ES-I3 (cell line): Measurements from ENCODE around the gene TTYH2.
A peak's percentile ranks its signal among the peaks of the same experiment; 100 is the strongest.
"Not testable (repeated sequence)": the region's sequence is repeated elsewhere in the genome, so short reads cannot be mapped to it uniquely, and the experiment has no call there.

Source experiments
- H3K36me3 ChIP-seq: 2 replicates; pipeline ENCODE4 v1.6.1; 2013; ENCODE audit warnings: mild to moderate bottlenecking, low read length, control low read depth, moderate library complexity; ENCODE audit not compliant: insufficient read depth
- H3K4me1 ChIP-seq: 2 replicates; pipeline ENCODE4 v1.6.1; 2013; ENCODE audit warnings: mild to moderate bottlenecking, control low read depth, low read length; ENCODE audit not compliant: insufficient read depth
- H3K9ac ChIP-seq: 2 replicates; pipeline ENCODE4 v1.6.1; 2013; ENCODE audit warnings: low read depth, mild to moderate bottlenecking, low read length, moderate library complexity
- H3K9me3 ChIP-seq: 2 replicates; pipeline ENCODE4 v1.6.1; 2013; ENCODE audit warnings: mild to moderate bottlenecking, low read length, moderate library complexity; ENCODE audit not compliant: control insufficient read depth, insufficient read depth

TTYH2 gene

DNA sequence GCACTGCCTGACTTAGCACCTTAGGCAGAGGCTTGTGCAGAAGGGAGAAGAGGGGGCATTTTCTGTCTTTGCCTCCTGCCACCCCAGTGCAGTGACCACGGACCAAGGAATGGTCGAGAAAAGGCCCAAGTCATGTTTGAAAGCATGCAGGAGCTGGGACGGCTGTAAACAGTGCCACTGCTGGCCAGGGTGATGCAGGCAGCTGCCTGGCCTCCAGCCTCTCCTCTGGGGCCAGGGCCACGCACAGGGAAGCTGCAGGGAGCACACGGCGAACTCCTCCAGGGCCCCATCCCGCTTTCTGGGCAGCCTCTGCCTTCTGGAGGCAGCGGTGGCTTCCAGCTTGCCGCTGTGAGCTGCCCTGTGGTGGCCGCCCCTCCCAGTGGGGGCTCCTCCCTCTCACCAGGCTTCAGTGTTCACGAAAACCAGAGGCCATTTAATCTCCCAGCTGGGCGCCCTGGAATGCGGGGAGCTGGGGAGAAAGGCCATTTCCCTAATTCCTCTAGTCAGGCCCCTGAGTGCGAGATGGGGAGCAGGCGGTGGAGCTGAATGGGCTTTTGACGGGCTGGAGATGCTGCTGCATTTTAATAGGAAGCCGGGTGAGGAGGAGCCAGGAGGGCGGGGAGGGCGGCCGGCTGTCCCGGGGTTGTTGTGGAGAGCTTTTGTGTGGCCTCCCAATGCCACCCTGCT is 31.9 kb downstream of the TTYH2 start:
- no peaks in the 10 kb centered on the region for H3K36me3 ChIP-seq
- 0 out of 2 replicates have a peak overlapping the region, but pooled peaks have one; percentile 23 for H3K9ac ChIP-seq
- H3K4me1 ChIP-seq, result peaks cover 12% of the 10 kb centered on the region; the same call in 1 of the 2 replicates
- no peaks in the 10 kb centered on the region for H3K9me3 ChIP-seq

DNA sequence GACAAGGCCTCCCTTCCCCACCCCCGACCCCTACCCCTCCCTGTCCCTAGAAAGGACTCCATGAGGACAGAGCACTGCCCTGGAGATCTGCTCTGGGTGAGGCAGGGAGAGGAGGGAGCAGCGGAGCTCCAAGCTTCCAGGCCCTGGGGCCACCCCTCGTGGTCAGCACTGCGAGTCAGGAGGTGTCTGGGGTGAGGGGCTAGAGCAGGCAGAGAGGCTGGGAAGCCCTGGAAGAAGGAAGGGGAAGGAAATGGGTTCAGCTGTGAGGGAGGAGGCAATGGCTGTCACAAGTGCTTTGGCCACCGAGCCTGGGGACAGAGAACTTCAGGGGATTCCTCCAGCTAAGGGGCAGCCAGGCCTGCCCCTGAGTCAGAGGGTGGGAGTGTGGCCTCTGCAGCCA is 32.5 kb downstream of the TTYH2 start:
- Histone ChIP-seq H3K9me3 (no peaks in the 10 kb centered on the region), H3K4me1 (peaks cover 12% of the 10 kb centered on the region; the same call in 1 of the 2 replicates), H3K9ac (no peak overlapping the region), H3K36me3 (no peaks in the 10 kb centered on the region)

DNA sequence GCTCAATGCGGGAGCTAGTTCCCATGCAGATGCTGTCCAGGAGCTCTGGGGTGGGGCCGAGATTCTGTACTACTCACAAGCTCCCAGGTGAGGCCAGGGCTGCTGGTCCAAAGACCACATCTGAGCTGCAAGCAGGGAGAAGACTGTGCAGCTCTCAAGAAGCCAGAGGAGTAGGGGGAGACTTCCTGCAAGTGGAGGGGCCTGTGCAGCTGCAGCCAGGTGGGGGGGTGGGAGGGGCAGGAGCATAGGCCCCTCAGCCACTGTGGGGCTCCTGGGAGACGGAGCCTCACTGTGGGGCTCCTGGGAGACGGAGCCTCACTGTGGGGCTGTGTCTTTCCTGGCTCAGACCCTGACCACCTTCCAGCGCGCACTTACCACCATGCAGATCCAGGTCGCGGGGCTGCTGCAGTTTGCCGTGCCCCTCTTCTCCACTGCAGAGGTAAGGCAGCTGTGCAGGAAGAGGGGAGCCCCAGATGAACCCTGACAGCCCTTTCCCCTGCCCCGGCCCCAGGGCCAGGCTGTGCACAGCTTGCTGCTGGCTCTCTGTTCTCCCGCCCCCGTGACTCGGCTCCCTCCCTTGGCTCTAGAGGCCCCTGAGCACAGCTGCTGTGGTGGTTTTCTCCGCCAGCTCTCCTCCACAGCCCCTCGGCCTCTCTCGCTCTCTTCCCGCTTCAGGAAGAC is 36.4 kb downstream of the TTYH2 start:
- no peaks in the 10 kb centered on the region for H3K36me3 ChIP-seq
- H3K4me1 ChIP-seq, result peaks cover 12% of the 10 kb centered on the region; the same call in 1 of the 2 replicates
- H3K9me3 ChIP-seq, result no peaks in the 10 kb centered on the region
- H3K9ac ChIP-seq, result no peak overlapping the region

DNA sequence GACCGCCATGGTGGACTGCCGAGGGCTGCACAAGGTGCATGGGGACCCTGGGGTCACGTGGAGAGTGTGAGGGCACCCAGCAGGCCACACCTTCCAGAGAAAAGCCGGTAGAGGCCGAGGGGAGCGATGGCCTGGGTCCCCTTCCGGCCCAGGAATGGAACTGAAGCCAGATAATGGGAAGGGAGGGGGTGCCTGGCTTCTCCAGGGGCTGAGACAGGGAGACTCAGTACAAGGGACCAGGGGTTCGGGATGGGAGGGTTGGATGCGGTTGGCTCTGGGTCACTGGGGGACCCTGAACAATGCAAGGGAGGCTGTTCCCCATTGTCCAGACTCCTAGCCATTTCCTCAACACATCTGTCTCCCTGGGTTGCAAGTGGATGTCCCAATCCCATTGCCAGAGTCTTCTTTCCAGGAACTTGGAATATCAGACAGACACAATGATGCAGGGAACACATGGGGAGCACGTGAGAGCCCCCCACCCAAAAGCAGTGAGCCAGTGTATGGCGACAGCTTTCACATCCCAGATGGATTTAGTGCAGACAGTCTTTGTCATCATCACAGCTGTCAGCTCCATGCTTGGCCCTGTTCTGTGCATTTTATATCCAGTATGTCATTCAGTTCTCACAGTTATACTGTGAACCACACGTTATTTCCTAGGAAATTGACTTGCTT is 37.1 kb downstream of the TTYH2 start:
- peaks cover 6% of the 10 kb centered on the region; the same call in 1 of the 2 replicates for H3K4me1 ChIP-seq
- no peak overlapping the region for H3K9ac ChIP-seq
- H3K9me3 ChIP-seq, result no peaks in the 10 kb centered on the region
- H3K36me3 ChIP-seq, result no peaks in the 10 kb centered on the region

DNA sequence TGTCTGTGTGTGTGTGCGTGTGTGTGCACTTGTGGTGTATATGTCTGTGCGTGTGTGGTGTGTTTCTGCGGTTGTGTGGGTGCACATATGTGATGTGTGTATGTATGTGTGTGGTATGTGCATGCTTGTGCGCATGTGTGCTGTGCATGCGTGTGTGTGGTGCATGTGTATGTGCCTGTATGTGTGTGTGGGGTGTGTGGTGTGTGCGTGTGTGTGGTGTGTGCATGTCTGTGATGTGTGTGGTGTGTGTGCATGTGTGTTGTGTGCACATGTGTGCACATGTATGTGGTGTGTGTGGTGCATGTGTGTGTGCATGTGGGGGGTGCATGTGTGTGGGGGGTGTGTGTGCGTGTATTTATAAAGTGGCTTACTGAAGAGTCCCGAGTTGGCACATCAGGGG is 37.7 kb downstream of the TTYH2 start:
- Histone ChIP-seq H3K4me1 (peaks cover 2% of the 10 kb centered on the region; the same call in 1 of the 2 replicates), H3K9me3 (no peaks in the 10 kb centered on the region), H3K9ac (no peak overlapping the region), H3K36me3 (no peaks in the 10 kb centered on the region)

DNA sequence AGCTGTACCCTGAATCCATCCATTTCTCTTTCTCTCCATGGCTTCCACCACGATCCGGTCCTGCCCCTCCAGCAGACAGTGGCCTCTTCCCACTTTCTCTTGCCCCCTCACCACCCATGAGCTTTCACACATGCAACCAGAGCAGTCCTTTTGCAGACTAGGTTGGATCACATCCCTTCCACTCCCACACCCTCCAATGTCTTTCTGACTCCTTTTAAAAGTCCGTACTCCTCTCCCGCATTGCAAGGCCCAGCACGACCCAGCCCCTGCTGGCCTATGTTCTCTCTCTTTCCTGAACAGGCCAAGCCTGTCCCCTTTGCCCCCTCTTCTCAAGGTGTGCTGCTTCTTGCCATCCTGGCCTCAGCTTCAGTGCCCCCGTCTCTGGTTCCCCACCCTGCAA is 38.2 kb downstream of the TTYH2 start:
- Histone ChIP-seq H3K9me3 (no peaks in the 10 kb centered on the region), H3K36me3 (no peaks in the 10 kb centered on the region), H3K4me1 (no peaks in the 10 kb centered on the region; the same call in 1 of the 2 replicates), H3K9ac (no peak overlapping the region)

DNA sequence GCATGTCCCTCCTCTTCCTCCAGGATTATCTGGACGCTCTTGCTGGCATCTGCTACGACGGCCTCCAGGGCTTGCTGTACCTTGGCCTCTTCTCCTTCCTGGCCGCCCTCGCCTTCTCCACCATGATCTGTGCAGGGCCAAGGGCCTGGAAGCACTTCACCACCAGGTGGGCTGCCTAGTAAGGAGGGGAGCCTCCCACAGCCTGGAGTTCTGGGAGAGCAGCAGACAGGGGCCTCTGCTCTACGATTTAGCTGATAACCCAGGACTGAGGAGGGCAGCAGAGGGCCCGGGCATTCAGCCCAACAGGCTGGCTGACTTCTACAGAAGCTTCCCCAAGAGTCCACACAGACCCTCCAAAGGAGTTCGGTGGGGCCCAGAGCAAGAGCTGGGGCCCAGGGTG is 38.8 kb downstream of the TTYH2 start:
- Histone ChIP-seq H3K4me1 (no peaks in the 10 kb centered on the region; the same call in 1 of the 2 replicates), H3K36me3 (no peaks in the 10 kb centered on the region), H3K9ac (no peak overlapping the region), H3K9me3 (no peaks in the 10 kb centered on the region)

DNA sequence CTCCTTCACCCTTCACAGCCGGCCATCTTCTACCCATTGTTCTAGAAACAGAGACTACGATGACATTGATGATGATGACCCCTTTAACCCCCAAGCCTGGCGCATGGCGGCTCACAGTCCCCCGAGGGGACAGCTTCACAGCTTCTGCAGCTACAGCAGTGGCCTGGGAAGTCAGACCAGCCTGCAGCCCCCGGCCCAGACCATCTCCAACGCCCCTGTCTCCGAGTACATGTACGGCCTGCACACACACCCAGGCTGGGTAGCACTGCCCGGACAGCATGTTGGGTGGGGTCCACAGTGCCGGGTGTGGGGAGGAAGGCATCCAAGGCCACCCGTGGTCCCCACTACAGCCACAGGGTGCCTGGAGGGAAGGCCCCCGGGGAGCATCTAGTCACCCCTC is 39.7 kb downstream of the TTYH2 start:
- Histone ChIP-seq H3K9me3 (no peaks in the 10 kb centered on the region), H3K9ac (no peak overlapping the region), H3K4me1 (no peaks in the 10 kb centered on the region; the same call in 1 of the 2 replicates), H3K36me3 (no peaks in the 10 kb centered on the region)

DNA sequence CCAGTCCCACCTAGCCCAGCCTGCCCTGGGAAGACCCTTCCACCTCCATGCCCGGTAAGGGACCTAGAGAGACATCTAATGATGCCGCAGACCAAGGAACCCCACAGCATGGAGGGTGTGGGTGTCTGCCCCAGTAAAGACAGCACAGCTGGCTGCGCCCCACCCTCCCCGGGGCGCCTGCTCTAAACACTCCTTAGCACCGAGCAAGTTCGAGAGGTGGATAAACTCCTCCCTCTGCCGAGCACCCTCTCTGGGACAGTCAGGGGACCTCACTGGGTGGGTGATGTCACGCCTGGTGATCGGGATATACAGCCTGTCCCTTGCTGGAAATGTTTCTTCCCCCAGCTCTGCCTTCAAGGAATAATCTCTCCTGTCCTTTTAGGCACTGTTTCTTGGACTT is 43.9 kb downstream of the TTYH2 start:
- H3K36me3 ChIP-seq, result 0 out of 2 replicates have a peak, but pooled peaks cover 2% of the 10 kb centered on the region
- H3K9me3 ChIP-seq, result no peaks in the 10 kb centered on the region
- H3K4me1 ChIP-seq, result peaks cover 13% of the 10 kb centered on the region; the same call in 1 of the 2 replicates
- no peak overlapping the region for H3K9ac ChIP-seq

DNA sequence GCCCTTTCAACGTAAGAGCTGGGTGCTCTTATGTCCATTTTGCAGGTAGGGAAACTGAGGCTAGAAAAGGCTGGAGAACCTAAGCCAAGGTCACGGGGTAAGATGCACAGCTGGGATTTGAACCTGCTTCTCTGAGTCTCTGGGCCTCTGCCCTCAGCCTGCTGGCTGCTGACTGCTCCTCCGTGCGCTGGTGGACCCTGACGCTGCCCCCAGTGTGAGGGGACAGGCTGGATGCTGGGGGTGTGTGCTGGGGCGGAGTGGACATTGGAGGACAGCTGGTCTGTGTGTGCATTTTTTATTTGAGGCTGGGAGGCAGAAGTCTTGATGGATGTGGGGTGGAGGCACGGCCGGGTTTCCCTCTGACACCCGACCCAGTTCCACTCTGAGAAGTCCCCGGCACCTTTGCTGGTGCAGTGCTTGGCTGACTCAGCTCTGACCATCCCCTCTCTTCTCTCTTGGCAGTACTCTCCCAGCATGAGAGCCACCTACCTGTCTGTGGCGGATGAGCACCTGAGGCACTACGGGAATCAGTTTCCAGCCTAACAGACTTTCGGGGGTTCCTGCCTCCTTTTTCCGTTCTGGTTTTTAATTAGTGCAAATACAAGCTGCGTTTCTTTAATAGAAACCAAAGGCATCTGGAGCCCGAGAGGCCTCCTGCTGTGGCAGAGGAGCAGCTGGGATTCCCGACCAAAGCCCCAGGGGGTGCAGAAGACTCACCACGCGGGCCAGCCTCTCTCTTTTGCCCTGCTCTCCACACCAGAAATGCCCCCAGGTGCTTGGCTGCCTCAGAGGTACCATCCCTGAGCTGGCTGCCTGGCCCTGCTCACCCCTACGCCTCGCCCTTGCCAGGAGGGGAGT is 46.5 kb downstream of the TTYH2 start:
- Histone ChIP-seq H3K9me3 (no peaks in the 10 kb centered on the region), H3K9ac (no peak overlapping the region), H3K4me1 (peaks cover 13% of the 10 kb centered on the region; the same call in 1 of the 2 replicates), H3K36me3 (0 out of 2 replicates have a peak, but pooled peaks cover 2% of the 10 kb centered on the region)

DNA sequence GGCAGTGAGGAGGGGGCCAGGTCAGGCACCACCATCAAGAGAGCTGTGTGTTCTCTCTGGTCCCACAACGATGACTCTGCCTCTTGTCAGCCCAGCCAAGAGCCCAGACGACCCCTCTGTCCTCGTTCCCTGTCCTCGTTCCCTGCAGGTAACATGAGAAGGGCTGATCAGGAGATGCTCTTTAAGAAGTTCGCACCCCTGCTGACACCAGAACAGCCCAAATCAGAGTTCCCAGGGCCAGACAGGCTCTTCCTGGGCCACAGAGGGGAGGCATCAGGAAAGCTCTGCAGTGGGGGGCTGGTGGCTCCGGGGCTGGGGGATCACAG is 47.1 kb downstream of the TTYH2 start:
- Histone ChIP-seq H3K4me1 (peaks cover 13% of the 10 kb centered on the region; the same call in 1 of the 2 replicates), H3K9ac (no peak overlapping the region), H3K9me3 (no peaks in the 10 kb centered on the region), H3K36me3 (0 out of 2 replicates have a peak, but pooled peaks cover 2% of the 10 kb centered on the region)

DNA sequence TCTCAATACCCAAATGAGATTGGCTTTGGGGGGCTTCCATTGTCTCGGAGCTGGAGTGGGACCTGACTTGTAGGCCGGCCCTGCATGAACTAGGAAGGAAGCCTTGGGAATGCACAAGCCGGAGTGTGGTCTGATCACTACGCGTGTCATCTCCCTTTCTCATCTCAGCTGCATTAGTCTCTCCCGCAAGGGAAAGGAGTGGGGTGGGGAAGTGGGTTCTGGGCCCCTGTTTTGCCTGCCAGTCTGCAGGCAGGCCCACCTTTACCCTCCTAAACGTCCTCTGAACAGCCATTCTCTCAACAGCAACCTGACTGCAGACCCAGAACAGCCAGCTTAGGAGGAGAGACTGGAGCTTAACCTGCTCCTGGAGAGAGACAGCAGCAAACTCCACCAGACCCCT is 49.2 kb downstream of the TTYH2 start:
- Histone ChIP-seq H3K4me1 (peaks cover 13% of the 10 kb centered on the region; the same call in 1 of the 2 replicates), H3K36me3 (0 out of 2 replicates have a peak, but pooled peaks cover 2% of the 10 kb centered on the region), H3K9ac (no peak overlapping the region), H3K9me3 (no peaks in the 10 kb centered on the region)

DNA sequence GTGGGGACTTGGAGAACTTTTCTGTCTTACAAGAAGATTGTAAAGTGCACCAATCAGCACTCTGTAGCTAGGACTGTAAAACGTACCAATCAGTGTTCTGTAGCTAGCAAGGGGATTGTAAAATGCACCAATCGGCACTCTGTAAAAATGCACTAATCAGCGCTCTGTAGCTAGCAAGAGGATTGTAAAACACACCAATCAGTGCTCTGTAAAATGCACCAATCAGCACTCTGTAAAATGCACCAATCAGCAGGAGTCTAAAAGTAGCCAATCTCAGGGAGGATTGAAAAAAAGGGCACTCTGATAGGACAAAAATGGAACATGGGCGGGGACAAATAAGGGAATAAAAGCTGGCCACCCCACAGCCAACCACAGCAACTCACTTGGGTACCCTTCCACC is 53.7 kb downstream of the TTYH2 start:
- not testable (repeated sequence) for H3K9me3 ChIP-seq, H3K36me3 ChIP-seq, H3K4me1 ChIP-seq, H3K9ac ChIP-seq

DNA sequence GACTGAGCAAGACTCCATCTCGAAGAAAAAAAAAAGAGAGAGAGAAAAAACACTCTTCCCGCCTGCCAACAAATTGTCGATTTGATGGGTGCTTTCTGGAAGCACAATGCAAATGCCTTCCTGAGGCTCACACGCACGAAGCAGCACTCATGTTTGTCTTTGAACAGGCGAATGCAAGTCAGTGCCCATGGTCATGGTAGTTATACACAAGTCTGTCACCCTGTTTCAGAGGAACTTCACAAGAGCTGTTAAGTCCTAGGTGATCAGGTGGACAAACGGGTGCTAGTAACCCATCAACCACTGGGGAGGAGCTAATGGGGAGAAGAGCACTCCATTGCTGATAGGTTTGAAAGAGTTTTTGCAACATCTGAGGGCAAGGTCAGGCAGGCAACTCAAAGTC is 54.2 kb downstream of the TTYH2 start:
- Histone ChIP-seq H3K9me3 (no peaks in the 10 kb centered on the region), H3K4me1 (peaks cover 11% of the 10 kb centered on the region), H3K36me3 (no peaks in the 10 kb centered on the region), H3K9ac (no peak overlapping the region)
